Camera-type eye (tissue), 1 donor: ENCODE measurements around the gene MFAP3. TPM values are rescaled to one million over a fixed set of nuclear protein-coding genes. Genes with fewer than 3 reads are reported as not detected.

Source experiments
- total RNA-seq: library from RNA; depleted of rRNA; stranded (reverse); fragments of >200 nt; gene quantifications from one replicate; pipeline ENCODE4 v1.2.3, GENCODE V29; 2014

Gene MFAP3
- 129 TPM for total RNA-seq

GRCh38 chr5:154038707-154039457 lies at the start of gene MFAP3, which contains the start of gene FAM114A2:
MFAP3 (plus strand) TSS chr5:154038967; CDS start chr5:154049723, 10,756 bp downstream.
FAM114A2 (minus strand) TSS chr5:154038910; CDS start chr5:154034953, 3,957 bp downstream.

Other genes with a start within 250 kb of the MFAP3 start
- gene FAM114A2, start 57 bp upstream of the MFAP3 start, total RNA-seq = 37.7 TPM
- gene GALNT10, start 151.8 kb downstream of the MFAP3 start, total RNA-seq = 29.1 TPM